ENCODE data around the gene TTC14.
"Not testable (repeated sequence)": the region's sequence is repeated elsewhere in the genome, so short reads cannot be mapped to it uniquely, and the experiment has no call there.

The TTC14 gene, protein sequence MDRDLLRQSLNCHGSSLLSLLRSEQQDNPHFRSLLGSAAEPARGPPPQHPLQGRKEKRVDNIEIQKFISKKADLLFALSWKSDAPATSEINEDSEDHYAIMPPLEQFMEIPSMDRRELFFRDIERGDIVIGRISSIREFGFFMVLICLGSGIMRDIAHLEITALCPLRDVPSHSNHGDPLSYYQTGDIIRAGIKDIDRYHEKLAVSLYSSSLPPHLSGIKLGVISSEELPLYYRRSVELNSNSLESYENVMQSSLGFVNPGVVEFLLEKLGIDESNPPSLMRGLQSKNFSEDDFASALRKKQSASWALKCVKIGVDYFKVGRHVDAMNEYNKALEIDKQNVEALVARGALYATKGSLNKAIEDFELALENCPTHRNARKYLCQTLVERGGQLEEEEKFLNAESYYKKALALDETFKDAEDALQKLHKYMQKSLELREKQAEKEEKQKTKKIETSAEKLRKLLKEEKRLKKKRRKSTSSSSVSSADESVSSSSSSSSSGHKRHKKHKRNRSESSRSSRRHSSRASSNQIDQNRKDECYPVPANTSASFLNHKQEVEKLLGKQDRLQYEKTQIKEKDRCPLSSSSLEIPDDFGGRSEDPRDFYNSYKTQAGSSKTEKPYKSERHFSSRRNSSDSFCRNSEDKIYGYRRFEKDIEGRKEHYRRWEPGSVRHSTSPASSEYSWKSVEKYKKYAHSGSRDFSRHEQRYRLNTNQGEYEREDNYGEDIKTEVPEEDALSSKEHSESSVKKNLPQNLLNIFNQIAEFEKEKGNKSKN

DNA sequence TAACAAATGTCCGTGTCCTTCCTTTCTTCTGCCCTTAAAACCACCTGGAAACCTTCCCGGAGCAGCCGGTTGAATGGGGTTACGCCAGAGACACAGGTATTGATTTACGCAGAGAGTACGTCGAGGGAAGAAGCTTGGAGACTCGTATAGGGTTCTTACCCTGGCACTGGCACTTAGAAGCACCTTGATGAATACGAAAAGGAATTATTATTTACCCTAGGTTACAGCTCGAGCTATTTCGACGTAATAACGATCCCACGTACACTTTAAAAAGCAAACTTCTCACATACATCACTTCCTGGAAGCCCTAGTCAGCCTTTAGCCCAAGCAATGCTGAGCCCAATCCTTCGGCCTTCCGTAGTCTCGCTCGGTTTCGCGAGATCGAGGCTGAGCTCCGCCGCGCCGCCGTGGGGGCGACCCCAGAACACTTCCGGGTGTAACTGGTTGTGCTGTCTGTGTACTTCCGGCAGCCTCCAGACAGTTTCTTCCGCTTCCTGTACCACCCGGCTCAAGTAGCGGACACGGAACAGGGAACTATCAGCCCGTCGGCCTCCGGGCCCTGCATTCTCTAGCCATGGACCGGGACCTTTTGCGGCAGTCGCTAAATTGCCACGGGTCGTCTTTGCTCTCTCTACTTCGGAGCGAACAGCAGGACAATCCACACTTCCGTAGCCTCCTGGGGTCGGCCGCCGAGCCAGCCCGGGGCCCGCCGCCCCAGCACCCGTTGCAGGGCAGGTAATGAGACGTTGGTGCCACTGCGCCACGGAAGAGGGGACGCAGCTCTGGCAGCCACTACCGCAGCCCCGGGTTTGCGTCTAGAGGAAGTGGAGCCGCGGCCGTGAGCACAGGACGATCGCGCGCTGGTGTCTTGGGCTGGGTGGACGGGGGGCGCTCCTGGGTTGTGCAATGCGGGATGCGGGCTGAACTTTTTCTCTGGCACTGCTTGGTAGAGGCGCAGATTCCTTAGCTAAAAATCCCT, at the start of gene TTC14:
Gene TTC14 (plus strand): TSS at position 476 of the 979 bp plus-strand sequence. CDS start 99 bp downstream, at position 575.
- peak; percentile 83 to 90 for DNase-seq (ENCODE audit: low read depth in 2 of 2)

- DNase-seq (ENCODE audit: low read depth in 2 of 2), result no peak
Observed at GRCh38 chr3:180563406-180563805, 38.6 kb upstream of the TTC14 start.

GRCh38 chr3:180564676-180565075, 37.3 kb upstream of the TTC14 start:
- no peak for DNase-seq (ENCODE audit: low read depth in 2 of 2)

DNA sequence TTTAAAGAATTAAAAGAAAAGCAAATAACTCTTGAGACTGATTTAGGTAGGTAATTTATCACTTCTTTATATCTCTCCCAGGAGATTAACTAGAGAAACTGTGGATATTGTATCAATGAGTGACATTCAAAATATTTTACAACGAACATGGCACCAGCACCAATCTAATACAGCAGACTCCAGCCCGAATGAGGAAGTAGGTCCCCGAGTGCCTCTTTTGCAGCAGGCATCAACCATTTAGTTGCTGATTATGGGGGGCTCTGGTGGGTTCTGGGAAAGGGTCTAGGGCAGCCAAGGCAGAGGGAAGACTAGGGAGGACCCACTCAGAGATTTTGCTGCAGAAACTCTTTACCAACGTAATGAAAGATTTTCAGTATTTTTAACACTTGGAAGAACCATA, 31.7 kb upstream of the TTC14 start:
- no peak for DNase-seq (ENCODE audit: low read depth in 2 of 2)

DNA sequence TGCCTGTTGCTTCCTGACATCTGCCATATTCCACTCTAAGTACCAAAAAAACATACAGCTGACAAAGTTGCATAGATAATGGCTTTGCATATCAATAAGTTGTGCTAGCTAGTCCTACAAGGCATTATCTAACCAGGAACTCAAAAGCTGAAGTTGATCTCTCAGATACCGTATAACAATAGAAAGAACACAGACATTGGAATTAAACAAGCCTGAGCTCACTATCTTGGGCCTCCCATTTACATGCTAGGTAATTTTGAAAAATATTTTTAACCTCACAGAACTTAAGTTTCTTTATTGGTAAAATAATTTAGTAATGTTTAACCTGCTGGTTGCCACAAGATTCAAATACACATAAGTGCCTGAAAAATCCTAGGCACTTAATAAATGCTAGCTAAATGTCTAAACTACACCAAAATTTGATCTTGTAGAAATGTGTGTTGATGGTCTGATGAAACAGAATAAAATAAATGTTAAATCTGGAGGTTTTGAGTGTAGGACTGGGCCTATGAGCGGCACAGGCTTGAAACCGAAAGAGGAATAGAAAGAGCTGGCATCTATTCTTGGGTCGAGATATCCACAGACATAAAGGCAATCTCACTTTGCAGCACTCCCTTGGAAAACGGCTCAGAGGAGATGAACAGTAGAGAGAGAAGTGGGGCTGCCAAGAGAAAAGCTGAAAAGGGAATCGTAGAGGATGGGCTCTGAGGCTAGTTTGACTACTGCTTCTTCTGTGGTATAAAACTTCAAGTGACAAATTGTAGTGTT, 29.9 kb upstream of the TTC14 start:
- DNase-seq (ENCODE audit: low read depth in 2 of 2), result no peak

DNA sequence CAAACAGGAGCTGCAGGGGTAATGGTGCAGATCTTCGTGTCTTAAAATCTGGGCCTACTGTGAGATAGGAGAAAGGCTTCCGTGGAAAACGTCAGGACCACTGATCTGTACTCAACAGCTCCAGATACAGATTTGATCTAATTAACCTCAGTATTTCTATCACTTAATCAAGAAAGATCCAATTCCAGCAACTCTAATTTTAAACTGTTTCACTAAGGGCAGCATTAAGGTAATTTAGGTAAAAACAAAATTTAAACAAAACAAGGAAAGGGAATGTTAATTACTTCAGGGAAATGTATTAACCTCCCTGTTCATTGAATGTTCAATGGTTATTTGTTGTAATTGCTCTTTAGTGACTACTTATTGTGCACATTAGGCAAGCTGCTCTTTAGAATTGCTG, 26.4 kb upstream of the TTC14 start:
- no peak for DNase-seq (ENCODE audit: low read depth in 2 of 2)

GRCh38 chr3:180580934-180581333, 21.0 kb upstream of the TTC14 start:
- DNase-seq (ENCODE audit: low read depth in 2 of 2), result no peak

DNA sequence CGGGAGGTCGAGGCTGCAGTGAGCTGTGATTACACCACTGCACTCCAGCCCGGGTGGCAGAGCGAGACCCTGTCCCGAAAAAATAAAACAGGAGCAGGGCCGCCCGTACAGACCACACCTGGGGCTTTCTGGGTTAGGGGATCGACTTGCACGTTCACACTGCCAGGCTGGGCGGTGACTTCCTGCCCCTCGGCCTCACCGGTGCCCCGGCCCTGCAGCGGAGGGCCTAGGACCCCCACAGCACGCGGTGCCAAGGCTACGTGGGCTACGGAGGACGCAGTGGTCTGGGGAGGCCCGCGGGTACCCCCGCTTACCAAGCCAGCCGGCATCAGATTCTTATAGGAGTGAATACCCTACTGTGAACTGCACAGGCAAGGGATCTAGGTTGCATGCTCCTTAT, 11.6 kb upstream of the TTC14 start:
- no peak for DNase-seq (ENCODE audit: low read depth in 2 of 2)

DNA sequence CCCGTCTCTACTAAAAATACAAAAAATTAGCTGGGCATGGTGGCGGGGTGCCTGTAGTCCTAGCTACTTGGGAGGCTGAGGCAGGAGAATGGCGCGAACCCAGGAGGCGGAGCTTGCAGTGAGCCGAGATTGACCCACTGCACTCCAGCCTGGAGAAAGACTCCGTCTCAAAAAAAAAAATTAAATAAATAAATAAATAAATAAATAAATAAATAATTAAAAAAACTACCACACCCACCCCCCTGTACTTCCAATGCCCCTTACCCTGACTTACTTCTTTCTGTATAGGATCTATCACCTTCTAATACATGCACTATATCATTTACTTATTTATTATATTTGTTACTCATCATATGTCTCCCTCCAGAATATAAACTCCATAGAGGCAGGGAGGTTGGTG, 8.3 kb upstream of the TTC14 start:
- not testable (repeated sequence) for DNase-seq (ENCODE audit: low read depth in 2 of 2)

DNA sequence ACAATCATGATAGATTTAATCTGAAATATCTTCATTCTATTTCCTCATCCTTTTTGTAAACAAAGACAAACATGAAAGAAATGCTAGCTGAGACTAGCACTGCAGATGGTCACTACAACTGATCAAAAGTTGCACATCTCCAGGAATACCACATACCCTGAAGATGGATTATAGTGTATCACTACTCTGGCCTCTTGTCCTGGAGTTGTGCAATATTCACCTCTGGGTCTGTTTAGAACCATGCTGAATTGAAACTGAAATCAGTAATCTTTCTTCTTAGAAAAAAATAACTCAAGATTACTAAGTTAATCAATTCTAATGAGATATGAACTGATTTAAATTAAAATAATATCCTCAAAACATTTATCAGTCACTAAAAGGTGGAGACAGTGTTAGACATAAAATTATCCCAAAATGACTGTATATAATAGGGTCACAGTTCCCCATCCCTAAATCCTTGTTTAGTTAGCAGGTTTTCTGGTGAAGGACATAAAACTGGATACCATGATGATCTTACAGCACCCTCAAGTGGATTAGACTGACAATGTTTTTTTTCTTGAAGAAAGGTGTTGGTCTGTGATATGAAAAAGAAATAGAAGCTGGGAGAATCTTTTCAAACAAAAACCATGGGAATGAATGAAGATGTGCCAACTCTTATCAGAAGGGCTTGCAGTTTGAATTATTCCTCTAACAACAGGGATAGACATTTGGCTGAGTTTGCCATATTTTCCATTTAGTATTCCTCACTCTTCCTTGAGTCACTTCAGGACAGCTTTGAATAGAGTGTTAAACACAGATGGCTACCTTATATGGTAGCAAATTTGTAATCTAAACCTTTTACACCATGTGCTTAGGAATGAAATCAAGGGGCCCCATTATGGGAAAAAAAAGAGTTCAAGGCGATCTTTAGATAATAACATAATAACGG, 7.1 kb upstream of the TTC14 start:
- DNase-seq (ENCODE audit: low read depth in 2 of 2), result no peak

DNA sequence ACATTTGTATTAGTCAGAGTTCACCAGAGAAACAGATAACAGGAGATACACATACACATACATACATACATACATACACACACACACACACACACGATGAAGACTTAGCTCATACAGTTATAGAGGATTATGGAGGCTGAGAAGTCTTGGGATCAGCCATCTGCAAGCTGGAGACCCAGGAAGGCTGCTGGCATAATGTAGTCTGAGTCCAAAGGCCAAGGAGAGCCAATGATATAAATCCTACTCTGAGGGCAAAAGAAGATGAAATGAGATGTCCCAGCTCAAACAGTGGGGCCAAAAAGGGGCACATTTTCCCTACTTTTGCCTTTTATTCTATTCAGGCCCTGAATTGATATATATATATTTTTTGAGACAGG, 6.4 kb upstream of the TTC14 start:
- DNase-seq (ENCODE audit: low read depth in 2 of 2), result no peak

GRCh38 chr3:180600473-180600872, 1.5 kb upstream of the TTC14 start:
- no peak for DNase-seq (ENCODE audit: low read depth in 2 of 2)

GRCh38 chr3:180611006-180611405, 9.0 kb downstream of the TTC14 start:
- DNase-seq (ENCODE audit: low read depth in 2 of 2), result no peak

GRCh38 chr3:180612364-180612763, 10.4 kb downstream of the TTC14 start:
- DNase-seq (ENCODE audit: low read depth in 2 of 2), result no peak

DNA sequence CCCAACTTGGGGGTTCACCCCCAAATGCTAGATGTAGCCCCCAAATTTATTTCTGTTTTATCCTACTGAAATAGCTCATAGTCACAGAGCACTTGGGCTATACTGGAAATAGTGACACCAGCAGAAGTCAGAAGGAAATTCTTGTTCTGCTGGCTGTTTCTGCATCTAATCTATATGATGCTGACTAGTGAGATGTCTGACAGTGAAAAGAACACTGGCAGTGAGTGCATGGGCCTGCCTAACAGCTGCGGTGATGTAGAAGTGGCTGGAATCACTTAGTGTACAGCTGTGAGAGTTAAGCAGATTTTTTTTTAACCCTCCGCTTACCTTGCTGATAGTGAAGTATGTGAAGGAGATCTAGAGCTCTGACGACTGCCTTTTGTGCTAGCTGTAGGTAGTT, 14.0 kb downstream of the TTC14 start:
- DNase-seq (ENCODE audit: low read depth in 2 of 2), result no peak

GRCh38 chr3:180617049-180617448, 15.1 kb downstream of the TTC14 start:
- no peak for DNase-seq (ENCODE audit: low read depth in 2 of 2)

DNA sequence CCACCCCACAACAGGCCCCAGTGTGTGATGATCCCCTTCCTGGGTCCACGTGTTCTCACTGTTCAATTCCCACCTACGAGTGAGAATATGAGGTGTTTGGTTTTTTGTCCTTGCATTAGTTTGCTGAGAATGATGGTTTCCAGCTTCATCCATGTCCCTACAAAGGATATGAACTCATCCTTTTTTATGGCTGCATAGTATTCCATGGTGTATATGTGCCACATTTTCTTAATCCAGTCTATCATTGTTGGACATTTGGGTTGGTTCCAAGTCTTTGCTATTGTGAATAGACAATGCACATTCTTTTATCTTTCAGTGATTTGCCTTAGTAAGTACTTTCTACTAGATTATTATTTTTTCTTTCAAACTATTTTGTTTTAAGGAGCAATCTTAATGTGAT, 16.6 kb downstream of the TTC14 start:
- not testable (repeated sequence) for DNase-seq (ENCODE audit: low read depth in 2 of 2)

DNA sequence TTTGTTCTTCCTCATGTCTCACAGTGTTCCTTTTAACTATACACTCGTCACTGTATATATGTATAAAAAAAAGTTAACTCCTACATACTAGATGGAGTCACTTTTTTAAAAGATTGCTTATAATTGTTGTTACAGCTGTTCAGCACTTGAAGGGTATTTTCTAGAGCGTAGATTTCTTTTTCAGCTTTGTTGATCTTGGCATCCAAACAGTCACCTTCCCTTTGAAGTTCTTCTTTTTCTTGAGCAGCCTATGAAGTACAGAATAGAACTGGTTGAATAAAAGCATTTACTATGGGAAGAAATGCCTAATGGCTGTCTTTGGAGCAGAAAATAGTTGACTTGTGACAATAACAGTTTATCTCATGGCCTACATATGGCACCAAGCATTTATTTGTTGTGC, 17.8 kb downstream of the TTC14 start:
- no peak for DNase-seq (ENCODE audit: low read depth in 2 of 2)

DNA sequence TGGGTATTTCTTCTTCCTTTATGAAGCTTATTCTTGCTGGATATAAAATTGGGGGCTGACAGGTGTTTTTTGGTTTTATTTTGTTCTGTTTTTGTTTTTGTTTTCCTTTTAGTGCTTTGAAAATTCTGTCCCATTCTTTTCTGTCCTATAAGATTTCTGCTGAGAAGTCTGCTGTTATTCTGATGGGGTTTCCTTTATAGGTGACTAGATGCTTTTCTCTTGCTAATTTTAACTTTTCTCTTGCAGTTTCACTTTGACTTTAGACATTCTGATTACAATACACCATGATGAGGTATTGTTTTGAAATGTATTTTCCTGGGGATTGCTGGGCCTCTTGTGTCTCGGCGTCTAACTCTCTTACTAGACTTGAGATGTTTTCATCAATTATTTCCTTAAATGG, 22.8 kb downstream of the TTC14 start:
- DNase-seq (ENCODE audit: low read depth in 2 of 2), result no peak

DNA sequence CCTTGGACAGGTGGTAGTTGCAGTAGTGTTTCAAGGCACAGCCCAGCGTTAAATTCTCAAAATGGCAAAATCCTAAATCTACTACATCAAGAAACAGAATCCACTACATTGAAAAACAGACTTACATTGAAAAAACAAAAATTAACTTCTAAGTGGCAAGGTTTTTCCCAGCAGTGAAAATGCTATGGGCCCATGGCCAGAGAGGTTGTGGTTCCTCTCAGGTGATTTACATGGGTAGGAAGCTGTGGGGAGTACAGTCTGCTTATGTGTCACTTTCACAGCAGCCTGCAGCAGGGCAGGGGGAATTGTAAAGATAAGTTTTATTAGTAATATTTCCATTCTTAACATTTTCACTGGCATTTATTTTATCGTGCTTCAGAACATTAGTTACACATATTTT, 24.9 kb downstream of the TTC14 start:
- DNase-seq (ENCODE audit: low read depth in 2 of 2), result no peak
